ENCODE data around the gene CCDC194. TPM values are rescaled to one million over a fixed set of nuclear protein-coding genes. Genes with fewer than 3 reads are reported as not detected.

The CCDC194 gene
- total and polyA plus RNA-seq, 2 of the 13 experiments (the other 11 are each of a cell fraction or from before 2014, with no cell fraction given): 0.13 to 0.21 TPM

GRCh38 chr19:17420475-17420924, 26.5 kb upstream of the CCDC194 start (continued):
- TF ChIP-seq MAX (IDR thresholded peaks at IDR 0.05) (peak; percentile 46; the same call in 1 of the 2 replicates), PHF21A (CRISPR knock-in tag; IDR thresholded peaks at IDR 0.05) (no peak), PHF5A (CRISPR knock-in tag; IDR thresholded peaks at IDR 0.05; ENCODE audit: low read depth, unreplicated experiment) (no peak), YEATS4 (CRISPR knock-in tag; IDR thresholded peaks at IDR 0.05; ENCODE audit: borderline replicate concordance) (no peak), ZNF354B (CRISPR knock-in tag; IDR thresholded peaks at IDR 0.05) (no peak), SKI (IDR thresholded peaks at IDR 0.05; ENCODE audit: partially characterized antibody) (no peak), RFXAP (CRISPR knock-in tag; IDR thresholded peaks at IDR 0.05; ENCODE audit: borderline replicate concordance) (no peak), ZNF646 (CRISPR knock-in tag; IDR thresholded peaks at IDR 0.05) (no peak), RFX3 (CRISPR knock-in tag; IDR thresholded peaks at IDR 0.05) (no peak), RARG (CRISPR knock-in tag; IDR thresholded peaks at IDR 0.05; ENCODE audit: low read depth) (no peak), ZNF761 (CRISPR knock-in tag; conservative IDR thresholded peaks at IDR 0.05) (no peak), ZFP90 (CRISPR knock-in tag; IDR thresholded peaks at IDR 0.05; ENCODE audit: borderline replicate concordance) (no peak), ZSCAN21 (CRISPR knock-in tag; IDR thresholded peaks at IDR 0.05; ENCODE audit: borderline replicate concordance) (no peak), PATZ1 (CRISPR knock-in tag; IDR thresholded peaks at IDR 0.05) (peak; percentile 27; the same call in 1 of the 2 replicates), HNF4G (IDR thresholded peaks at IDR 0.05; ENCODE audit: borderline replicate concordance, low read depth, low read length) (no peak), HNF4G (CRISPR knock-in tag; IDR thresholded peaks at IDR 0.05; ENCODE audit: borderline replicate concordance, low read depth) (no peak), GATA4 (IDR thresholded peaks at IDR 0.05; ENCODE audit: borderline replicate concordance, low read depth) (no peak), E2F1 (CRISPR knock-in tag; IDR thresholded peaks at IDR 0.05) (no peak), UBTF (CRISPR knock-in tag; IDR thresholded peaks at IDR 0.05) (no peak)
